ENCODE measurements around the gene PILRB. TPM values are rescaled to one million over a fixed set of nuclear protein-coding genes. Genes with fewer than 3 reads are reported as not detected.
A peak's percentile ranks its signal among the peaks of the same experiment; 100 is the strongest.

The PILRB gene
- total RNA-seq, 1 experiment from 2014 or later: 119 TPM

DNA sequence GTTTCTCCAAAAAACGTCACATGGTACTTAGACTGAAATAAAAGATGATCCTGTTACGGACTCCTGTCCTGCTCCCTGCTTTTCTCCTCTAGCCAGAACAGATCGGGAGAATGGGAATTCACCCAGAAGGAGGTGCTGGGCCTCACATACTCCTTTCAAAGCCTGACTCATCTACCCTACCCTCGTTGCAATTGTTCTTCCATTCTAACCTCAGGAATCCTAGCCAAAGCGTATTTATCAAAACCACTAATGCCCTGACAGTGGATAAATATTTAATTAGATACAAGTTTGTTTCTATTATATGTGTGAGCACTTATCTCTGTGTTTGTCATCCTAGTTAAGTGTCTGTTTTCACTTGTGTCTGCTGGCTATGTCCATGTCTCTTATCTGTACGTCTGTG is 48.9 kb downstream of the PILRB start:
- TF ChIP-seq, protein P1, sequence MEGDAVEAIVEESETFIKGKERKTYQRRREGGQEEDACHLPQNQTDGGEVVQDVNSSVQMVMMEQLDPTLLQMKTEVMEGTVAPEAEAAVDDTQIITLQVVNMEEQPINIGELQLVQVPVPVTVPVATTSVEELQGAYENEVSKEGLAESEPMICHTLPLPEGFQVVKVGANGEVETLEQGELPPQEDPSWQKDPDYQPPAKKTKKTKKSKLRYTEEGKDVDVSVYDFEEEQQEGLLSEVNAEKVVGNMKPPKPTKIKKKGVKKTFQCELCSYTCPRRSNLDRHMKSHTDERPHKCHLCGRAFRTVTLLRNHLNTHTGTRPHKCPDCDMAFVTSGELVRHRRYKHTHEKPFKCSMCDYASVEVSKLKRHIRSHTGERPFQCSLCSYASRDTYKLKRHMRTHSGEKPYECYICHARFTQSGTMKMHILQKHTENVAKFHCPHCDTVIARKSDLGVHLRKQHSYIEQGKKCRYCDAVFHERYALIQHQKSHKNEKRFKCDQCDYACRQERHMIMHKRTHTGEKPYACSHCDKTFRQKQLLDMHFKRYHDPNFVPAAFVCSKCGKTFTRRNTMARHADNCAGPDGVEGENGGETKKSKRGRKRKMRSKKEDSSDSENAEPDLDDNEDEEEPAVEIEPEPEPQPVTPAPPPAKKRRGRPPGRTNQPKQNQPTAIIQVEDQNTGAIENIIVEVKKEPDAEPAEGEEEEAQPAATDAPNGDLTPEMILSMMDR (conservative IDR thresholded peaks at IDR 0.05): no peak
- no peak for TF ChIP-seq EZH2 (IDR thresholded peaks at IDR 0.05; ENCODE audit: low read depth)
- Histone ChIP-seq H3K9me3 (ENCODE audit: insufficient read depth, low read depth) (no peaks in the 10 kb centered on the region), H3K27ac (no peak overlapping the region), H3K79me2 (ENCODE audit: low read depth) (no peaks in the 10 kb centered on the region), H3K36me3 (ENCODE audit: low read depth) (no peaks in the 10 kb centered on the region), H3K4me1 (replicated peaks; ENCODE audit: insufficient read depth) (no peaks in the 10 kb centered on the region), H3K4me2 (no peak overlapping the region), H4K20me1 (ENCODE audit: insufficient read depth) (no peaks in the 10 kb centered on the region), H3K27me3 (ENCODE audit: insufficient read depth, low read depth) (no peaks in the 10 kb centered on the region), H3F3A (ENCODE audit: insufficient read depth, low read depth) (no peaks in the 10 kb centered on the region), H2AFZ (no peak overlapping the region), H3K9me2 (ENCODE audit: insufficient read depth) (no peaks in the 10 kb centered on the region), H3K4me3 (no peak overlapping the region)
- POLR2A ChIA-PET (ENCODE audit: unreplicated experiment): interaction anchor here (0.6 kb wide), 1 partner anchor 206 kb away, joined by 4 read pairs; no protein-coding TSS in a partner anchor
- intact Hi-C loops (cut with micrococcal nuclease; ENCODE audit: unreplicated experiment): loop anchor here (1.0 kb wide), 1 partner anchor 274 kb away; no protein-coding TSS in a partner anchor
- no peak for DNase-seq
- no TSS peak for BruUV-seq (replicated peaks)
- CTCF ChIA-PET: interaction anchor here (0.5 kb wide), 1 partner anchor 969 kb away, joined by 3 read pairs; no protein-coding TSS in a partner anchor

DNA sequence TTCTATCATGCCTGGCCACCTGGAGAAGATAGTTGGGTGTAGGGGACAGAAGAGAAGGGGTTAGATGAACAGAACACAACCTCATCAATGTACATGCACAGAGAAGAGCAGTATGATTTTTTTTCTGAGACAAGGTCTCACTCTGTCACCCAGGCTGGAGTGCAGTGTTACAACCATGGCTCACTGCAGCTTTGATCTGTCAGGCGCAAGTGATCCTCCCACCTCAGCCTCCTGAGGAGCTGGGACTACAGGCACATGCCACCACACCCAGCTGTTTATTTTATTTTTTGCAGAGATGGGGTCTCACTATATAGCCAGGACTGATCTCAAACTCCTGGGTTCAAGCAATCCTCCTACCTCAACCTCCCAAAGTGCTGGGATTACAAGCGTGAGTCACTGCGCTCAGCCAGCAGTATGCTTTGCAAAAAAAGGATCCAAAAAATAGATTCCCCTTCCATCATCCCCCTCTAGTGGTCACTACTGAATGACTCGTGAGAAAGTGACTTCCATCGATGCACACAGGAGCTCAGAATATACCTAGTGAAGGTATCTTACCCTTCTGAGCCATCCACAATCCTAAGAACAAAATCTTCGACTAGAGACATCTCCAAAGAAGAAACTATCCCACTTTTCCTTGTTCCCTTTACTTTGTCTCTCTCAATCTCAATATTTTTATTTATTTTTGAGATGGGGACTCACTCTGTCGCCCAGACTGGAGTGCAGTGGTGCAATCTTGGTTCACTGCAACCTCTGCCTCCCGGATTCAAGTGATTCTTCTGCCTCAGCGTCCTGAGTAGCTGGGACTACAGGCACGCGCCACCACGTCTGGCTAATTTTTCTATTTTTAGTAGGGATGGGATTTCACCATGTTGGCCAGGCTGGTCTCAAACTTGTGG is 49.6 kb downstream of the PILRB start:
- no TSS peak for BruUV-seq (replicated peaks)
- CTCF ChIA-PET: interaction anchor here (0.5 to 1.0 kb wide), 11 partner anchors 9 to 970 kb away, joined by 3 to 9 read pairs (median 3); no protein-coding TSS in a partner anchor
- intact Hi-C loops (cut with micrococcal nuclease; ENCODE audit: unreplicated experiment): loop anchor here (1.0 kb wide), 1 partner anchor 275 kb away; no protein-coding TSS in a partner anchor

DNA sequence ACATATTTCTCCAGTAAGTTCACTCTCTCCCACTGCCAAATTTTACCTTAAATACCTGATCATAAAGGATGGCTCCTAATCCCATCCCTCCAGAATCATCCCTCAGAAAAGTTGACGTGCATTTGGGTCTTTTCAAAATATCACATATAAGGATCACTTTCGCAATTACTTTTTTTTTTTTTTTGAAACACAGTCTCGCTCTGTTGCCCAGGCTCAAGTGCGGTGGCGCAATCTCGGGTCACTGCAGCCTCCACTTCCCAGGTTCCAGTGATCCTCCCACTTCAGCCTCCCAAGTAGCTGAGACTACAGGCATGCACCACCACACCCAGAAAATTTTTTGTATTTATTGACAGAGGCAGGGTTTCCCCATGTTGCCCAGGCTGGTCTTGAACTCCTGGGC is 53.2 kb downstream of the PILRB start:
- H3K4me1 ChIP-seq (replicated peaks; ENCODE audit: insufficient read depth): no peaks in the 10 kb centered on the region
- no peaks in the 10 kb centered on the region for H3K36me3 ChIP-seq (ENCODE audit: low read depth)
- no TSS peak for BruUV-seq (replicated peaks)
- H3F3A ChIP-seq (ENCODE audit: insufficient read depth, low read depth): no peaks in the 10 kb centered on the region
- POLR2A ChIA-PET (ENCODE audit: unreplicated experiment): no interaction called here
- no peaks in the 10 kb centered on the region for H3K27me3 ChIP-seq (ENCODE audit: insufficient read depth, low read depth)
- H3K4me3 ChIP-seq: no peak overlapping the region
- no peak overlapping the region for H2AFZ ChIP-seq
- H3K9me3 ChIP-seq (ENCODE audit: insufficient read depth, low read depth): no peaks in the 10 kb centered on the region
- H3K4me2 ChIP-seq: no peak overlapping the region
- H3K9me2 ChIP-seq (ENCODE audit: insufficient read depth): no peaks in the 10 kb centered on the region
- no peaks in the 10 kb centered on the region for H3K79me2 ChIP-seq (ENCODE audit: low read depth)
- no peaks in the 10 kb centered on the region for H4K20me1 ChIP-seq (ENCODE audit: insufficient read depth)
- H3K27ac ChIP-seq: no peak overlapping the region
- CTCF ChIA-PET: no interaction called here
- TF ChIP-seq, protein P1 (conservative IDR thresholded peaks at IDR 0.05): no peak
- no peak for TF ChIP-seq EZH2 (IDR thresholded peaks at IDR 0.05; ENCODE audit: low read depth)
- no peak for DNase-seq
- intact Hi-C loops (cut with micrococcal nuclease; ENCODE audit: unreplicated experiment): no loop called here

More for the DNA sequence above, 49.6 kb downstream of the PILRB start:
- H4K20me1 ChIP-seq (ENCODE audit: insufficient read depth): no peaks in the 10 kb centered on the region
- no peak for TF ChIP-seq EZH2 (IDR thresholded peaks at IDR 0.05; ENCODE audit: low read depth)
- TF ChIP-seq, protein P1 (conservative IDR thresholded peaks at IDR 0.05): peak; percentile 84
- POLR2A ChIA-PET (ENCODE audit: unreplicated experiment): interaction anchor here (0.6 to 0.7 kb wide), 6 partner anchors 20 to 419 kb away, joined by 3 to 6 read pairs (median 4); no protein-coding TSS in a partner anchor
- H3K9me2 ChIP-seq (ENCODE audit: insufficient read depth): no peaks in the 10 kb centered on the region
- no peak overlapping the region for H3K27ac ChIP-seq
- DNase-seq: peak; percentile 46 to 74
- H3K27me3 ChIP-seq (ENCODE audit: insufficient read depth, low read depth): no peaks in the 10 kb centered on the region
- no peaks in the 10 kb centered on the region for H3K36me3 ChIP-seq (ENCODE audit: low read depth)
- H3F3A ChIP-seq (ENCODE audit: insufficient read depth, low read depth): no peaks in the 10 kb centered on the region
- H2AFZ ChIP-seq: no peak overlapping the region
- no peaks in the 10 kb centered on the region for H3K79me2 ChIP-seq (ENCODE audit: low read depth)
- no peaks in the 10 kb centered on the region for H3K4me1 ChIP-seq (replicated peaks; ENCODE audit: insufficient read depth)
- no peak overlapping the region for H3K4me2 ChIP-seq
- H3K4me3 ChIP-seq: no peak overlapping the region
- no peaks in the 10 kb centered on the region for H3K9me3 ChIP-seq (ENCODE audit: insufficient read depth, low read depth)
